PC-9 (cell line): ENCODE results near the gene PSMB3.

Experiments used
- EZH2 ChIP-seq: fragments of 200-600 bp; sonication (generic); IDR thresholded peaks from 2 replicates; pipeline ENCODE4 v1.8.0; 2017; ENCODE audit warnings: antibody characterized with exemption, low read depth
- TF ChIP-seq, protein P1 (sequence below): fragments of 200-600 bp; sonication (generic); conservative IDR thresholded peaks from 2 replicates; pipeline ENCODE4 v1.6.1; 2017; ENCODE audit warnings: mixed run types, antibody characterized with exemption, mild to moderate bottlenecking, moderate library complexity

GRCh38 chr17:38743556-38744171 lies 8.9 kb upstream of the PSMB3 start:
- TF ChIP-seq, protein P1, sequence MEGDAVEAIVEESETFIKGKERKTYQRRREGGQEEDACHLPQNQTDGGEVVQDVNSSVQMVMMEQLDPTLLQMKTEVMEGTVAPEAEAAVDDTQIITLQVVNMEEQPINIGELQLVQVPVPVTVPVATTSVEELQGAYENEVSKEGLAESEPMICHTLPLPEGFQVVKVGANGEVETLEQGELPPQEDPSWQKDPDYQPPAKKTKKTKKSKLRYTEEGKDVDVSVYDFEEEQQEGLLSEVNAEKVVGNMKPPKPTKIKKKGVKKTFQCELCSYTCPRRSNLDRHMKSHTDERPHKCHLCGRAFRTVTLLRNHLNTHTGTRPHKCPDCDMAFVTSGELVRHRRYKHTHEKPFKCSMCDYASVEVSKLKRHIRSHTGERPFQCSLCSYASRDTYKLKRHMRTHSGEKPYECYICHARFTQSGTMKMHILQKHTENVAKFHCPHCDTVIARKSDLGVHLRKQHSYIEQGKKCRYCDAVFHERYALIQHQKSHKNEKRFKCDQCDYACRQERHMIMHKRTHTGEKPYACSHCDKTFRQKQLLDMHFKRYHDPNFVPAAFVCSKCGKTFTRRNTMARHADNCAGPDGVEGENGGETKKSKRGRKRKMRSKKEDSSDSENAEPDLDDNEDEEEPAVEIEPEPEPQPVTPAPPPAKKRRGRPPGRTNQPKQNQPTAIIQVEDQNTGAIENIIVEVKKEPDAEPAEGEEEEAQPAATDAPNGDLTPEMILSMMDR: no peak
- TF ChIP-seq EZH2: no peak
